Parathyroid adenoma (tissue), 2 donors: ENCODE measurements around the gene TTC9C.

Experiments used
- H2AFZ ChIP-seq: fragments of 300-600 bp; sonication (generic); one replicate; pipeline ENCODE4 v1.7.0; 2017; ENCODE audit warnings: antibody characterized with exemption, mild to moderate bottlenecking
- H3K27ac ChIP-seq: fragments of 300-600 bp; sonication (generic); one replicate; pipeline ENCODE4 v1.7.0; 2017
- H3K27me3 ChIP-seq: fragments of 300-600 bp; sonication (generic); one replicate; pipeline ENCODE4 v1.7.0; 2017; ENCODE audit warnings: low read length; ENCODE audit not compliant: control insufficient read depth, insufficient read depth
- H3K36me3 ChIP-seq: fragments of 300-600 bp; sonication (generic); one replicate; pipeline ENCODE4 v1.7.0; 2017; ENCODE audit warnings: low read length; ENCODE audit not compliant: control insufficient read depth, insufficient read depth
- H3K4me1 ChIP-seq: fragments of 300-600 bp; sonication (generic); one replicate; pipeline ENCODE4 v1.7.0; 2017; ENCODE audit warnings: control low read depth
- H3K4me2 ChIP-seq: fragments of 300-600 bp; sonication (generic); one replicate; pipeline ENCODE4 v1.7.0; 2017; ENCODE audit warnings: low read length
- H3K4me3 ChIP-seq: fragments of 300-600 bp; sonication (generic); one replicate; pipeline ENCODE4 v1.7.0; 2017; ENCODE audit warnings: low read depth, low read length
- H3K79me2 ChIP-seq: fragments of 300-600 bp; sonication (generic); one replicate; pipeline ENCODE4 v1.7.0; 2017; ENCODE audit warnings: control low read depth
- H3K9ac ChIP-seq: fragments of 300-600 bp; sonication (generic); one replicate; pipeline ENCODE4 v1.7.0; 2017; ENCODE audit warnings: mild to moderate bottlenecking
- H3K9me3 ChIP-seq: fragments of 300-600 bp; sonication (generic); one replicate; pipeline ENCODE4 v1.7.0; 2017; ENCODE audit warnings: low read length; ENCODE audit not compliant: control insufficient read depth
- TF ChIP-seq, protein P1 (sequence below): fragments of 300-600 bp; sonication (generic); IDR thresholded peaks from one replicate; pipeline ENCODE4 v1.7.0; 2017; ENCODE audit warnings: antibody characterized with exemption, mild to moderate bottlenecking
- donor health status: primary hyperparathyroidism.

TTC9C gene

DNA sequence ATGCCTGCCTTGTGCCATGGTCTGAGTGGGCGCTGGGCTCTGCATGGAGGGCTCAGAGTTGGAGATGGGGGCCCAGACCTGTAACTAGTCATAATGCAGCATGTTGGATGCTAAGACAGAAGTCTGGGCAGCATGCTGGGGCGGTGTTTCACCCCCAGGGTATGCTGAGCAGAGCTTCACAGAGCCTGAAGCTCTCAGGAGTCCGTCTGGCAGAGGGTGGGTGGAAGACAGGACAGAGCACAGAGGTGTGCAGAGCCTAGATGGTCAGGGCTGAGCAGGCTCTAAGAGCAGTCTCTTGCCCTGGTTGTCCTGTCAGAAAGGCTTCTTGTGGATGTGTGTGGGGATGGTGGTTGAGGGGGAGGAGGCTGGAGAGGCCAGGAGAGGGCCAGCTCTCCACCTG, 50.2 kb downstream of the TTC9C start:
- Histone ChIP-seq H3K4me1 (no peaks in the 10 kb centered on the region), H3K9me3 (no peaks in the 10 kb centered on the region), H3K36me3 (no peaks in the 10 kb centered on the region), H3K79me2 (no peaks in the 10 kb centered on the region), H3K27me3 (no peaks in the 10 kb centered on the region), H3K4me2 (no peak overlapping the region), H3K4me3 (no peak overlapping the region), H2AFZ (no peak overlapping the region), H3K27ac (no peak overlapping the region), H3K9ac (no peak overlapping the region)
- TF ChIP-seq, protein P1, sequence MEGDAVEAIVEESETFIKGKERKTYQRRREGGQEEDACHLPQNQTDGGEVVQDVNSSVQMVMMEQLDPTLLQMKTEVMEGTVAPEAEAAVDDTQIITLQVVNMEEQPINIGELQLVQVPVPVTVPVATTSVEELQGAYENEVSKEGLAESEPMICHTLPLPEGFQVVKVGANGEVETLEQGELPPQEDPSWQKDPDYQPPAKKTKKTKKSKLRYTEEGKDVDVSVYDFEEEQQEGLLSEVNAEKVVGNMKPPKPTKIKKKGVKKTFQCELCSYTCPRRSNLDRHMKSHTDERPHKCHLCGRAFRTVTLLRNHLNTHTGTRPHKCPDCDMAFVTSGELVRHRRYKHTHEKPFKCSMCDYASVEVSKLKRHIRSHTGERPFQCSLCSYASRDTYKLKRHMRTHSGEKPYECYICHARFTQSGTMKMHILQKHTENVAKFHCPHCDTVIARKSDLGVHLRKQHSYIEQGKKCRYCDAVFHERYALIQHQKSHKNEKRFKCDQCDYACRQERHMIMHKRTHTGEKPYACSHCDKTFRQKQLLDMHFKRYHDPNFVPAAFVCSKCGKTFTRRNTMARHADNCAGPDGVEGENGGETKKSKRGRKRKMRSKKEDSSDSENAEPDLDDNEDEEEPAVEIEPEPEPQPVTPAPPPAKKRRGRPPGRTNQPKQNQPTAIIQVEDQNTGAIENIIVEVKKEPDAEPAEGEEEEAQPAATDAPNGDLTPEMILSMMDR = no peak

DNA sequence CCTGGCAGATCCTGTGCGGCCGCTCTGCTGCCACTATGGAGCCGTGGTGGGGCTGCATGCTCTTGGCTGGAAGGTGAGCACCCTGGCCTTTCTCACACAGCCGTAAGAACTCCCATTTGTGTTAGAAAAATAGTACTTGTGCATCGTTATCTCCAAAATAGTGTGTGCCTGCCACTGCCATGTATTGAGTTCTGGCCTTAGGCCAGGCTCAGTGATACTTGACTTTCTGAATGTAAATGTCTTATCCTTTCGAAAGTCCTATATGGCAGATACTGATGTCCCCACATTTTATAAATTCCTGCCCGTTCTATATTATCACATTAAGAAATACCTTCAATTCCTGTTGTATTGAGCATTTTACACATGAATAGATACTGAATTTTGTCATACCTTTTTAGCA, 54.5 kb downstream of the TTC9C start:
- TF ChIP-seq, protein P1 = no peak
- no peaks in the 10 kb centered on the region for H3K36me3 ChIP-seq
- H3K4me3 ChIP-seq = no peak overlapping the region
- H3K9me3 ChIP-seq = no peaks in the 10 kb centered on the region
- no peaks in the 10 kb centered on the region for H3K79me2 ChIP-seq
- no peaks in the 10 kb centered on the region for H3K27me3 ChIP-seq
- H3K4me2 ChIP-seq = no peak overlapping the region
- no peak overlapping the region for H3K27ac ChIP-seq
- peaks cover 3% of the 10 kb centered on the region for H3K4me1 ChIP-seq
- no peak overlapping the region for H2AFZ ChIP-seq
- H3K9ac ChIP-seq = no peak overlapping the region

DNA sequence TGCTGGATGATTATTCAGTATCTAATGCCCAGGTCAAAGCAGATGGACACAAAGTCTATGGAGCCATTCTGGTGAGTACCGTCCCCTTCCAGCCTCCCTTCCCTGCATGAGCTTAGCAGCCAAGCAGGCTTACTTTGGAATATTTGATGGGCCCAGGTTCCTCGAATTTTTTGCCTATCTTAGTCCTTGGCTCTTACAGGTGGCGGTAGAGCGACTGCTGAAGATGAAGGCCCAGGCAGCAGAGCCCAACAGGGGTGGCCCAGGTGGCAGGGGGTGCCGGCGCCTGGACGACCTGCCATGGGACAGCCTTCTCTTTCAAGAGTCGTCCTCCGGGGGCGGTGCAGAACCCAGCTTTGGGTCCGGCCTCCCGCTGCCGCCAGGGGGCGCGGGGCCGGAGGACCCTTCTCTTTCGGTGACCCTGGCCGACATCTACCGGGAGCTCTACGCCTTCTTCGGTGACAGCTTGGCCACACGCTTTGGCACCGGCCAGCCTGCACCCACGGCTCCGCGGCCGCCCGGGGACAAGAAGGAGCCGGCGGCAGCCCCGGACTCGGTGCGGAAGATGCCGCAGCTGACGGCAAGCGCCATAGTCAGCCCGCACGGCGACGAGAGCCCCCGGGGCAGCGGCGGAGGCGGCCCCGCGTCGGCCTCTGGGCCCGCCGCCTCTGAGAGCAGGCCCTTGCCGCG, 58.2 kb downstream of the TTC9C start:
- H2AFZ ChIP-seq = peak overlapping the region; percentile 74
- H3K27ac ChIP-seq = peak overlapping the region; percentile 84
- no peak overlapping the region for H3K9ac ChIP-seq
- H3K4me1 ChIP-seq = peaks cover 3% of the 10 kb centered on the region
- peaks cover 1% of the 10 kb centered on the region for H3K79me2 ChIP-seq
- no peaks in the 10 kb centered on the region for H3K27me3 ChIP-seq
- no peaks in the 10 kb centered on the region for H3K9me3 ChIP-seq
- H3K36me3 ChIP-seq = no peaks in the 10 kb centered on the region
- H3K4me2 ChIP-seq = peak overlapping the region; percentile 79
- H3K4me3 ChIP-seq = peak overlapping the region; percentile 70
- TF ChIP-seq, protein P1 = peak; percentile 89

DNA sequence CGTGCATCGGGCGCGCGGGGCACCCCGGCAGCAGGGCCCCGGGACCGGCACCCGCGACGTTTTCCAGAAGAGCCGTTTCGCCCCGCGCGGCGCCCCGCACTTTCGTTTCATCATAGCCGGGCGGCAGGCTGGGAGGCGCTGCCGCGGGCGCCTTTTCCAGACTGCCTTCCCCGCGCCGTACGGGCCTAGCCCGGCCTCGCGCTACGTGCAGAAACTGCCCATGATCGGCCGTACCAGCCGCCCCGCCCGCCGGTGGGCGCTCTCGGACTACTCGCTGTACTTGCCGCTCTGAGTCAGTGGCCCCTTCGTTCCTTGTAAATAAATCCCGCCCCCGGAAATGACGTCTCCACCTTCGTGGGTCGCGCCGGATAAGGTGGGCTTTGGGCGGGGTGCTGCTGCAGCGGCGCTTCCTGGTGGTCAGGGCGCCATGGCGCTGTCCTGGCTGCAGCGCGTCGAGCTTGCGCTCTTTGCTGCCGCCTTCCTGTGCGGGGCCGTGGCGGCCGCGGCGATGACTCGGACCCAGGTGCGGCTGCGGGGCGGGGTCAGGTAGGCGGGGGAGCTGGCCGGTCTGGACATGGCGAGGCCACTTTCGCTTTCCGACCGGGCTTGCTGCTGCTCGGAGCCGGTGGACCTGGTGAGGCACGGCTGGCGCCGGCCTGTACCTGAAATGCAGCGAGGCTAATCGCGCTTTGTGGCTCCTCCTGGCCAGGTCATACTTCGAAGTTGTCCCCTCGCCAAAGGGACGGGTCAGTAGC, 58.9 kb downstream of the TTC9C start, which contains the start of gene TMEM179B:
TMEM179B (plus strand) TSS at position 398 of the 755 bp plus-strand sequence; CDS start at position 428, 30 bp downstream.
- H2AFZ ChIP-seq = peak within 1 kb of the TSS; percentile 74
- TF ChIP-seq, protein P1 = peak; percentile 37
- H3K27ac ChIP-seq = peak within 1 kb of the TSS; percentile 84
- H3K79me2 ChIP-seq = peaks cover 2% of the 10 kb centered on the region
- H3K36me3 ChIP-seq = no peaks in the 10 kb centered on the region
- H3K9ac ChIP-seq = peak within 1 kb of the TSS; percentile 43
- peak within 1 kb of the TSS; percentile 70 for H3K4me3 ChIP-seq
- H3K4me1 ChIP-seq = peaks cover 5% of the 10 kb centered on the region
- H3K4me2 ChIP-seq = peak within 1 kb of the TSS; percentile 79
- H3K9me3 ChIP-seq = no peaks in the 10 kb centered on the region
- H3K27me3 ChIP-seq = no peaks in the 10 kb centered on the region
